HCT116 (cell line): ENCODE measurements around the gene SLC2A1. TPM values are rescaled to one million over a fixed set of nuclear protein-coding genes. Genes with fewer than 3 reads are reported as not detected.

Source experiments
- ATAC-seq: fragments of 200-7000 bp; cut with Tn5 transposase; 2 replicates; pipeline ENCODE4 v1.9.1; 2020; ENCODE audit warnings: mild to moderate bottlenecking, moderate library complexity
- BruUV-seq: library from RNA; stranded (reverse); fragments of 400-500 nt; replicated peaks from 2 replicates; lab custom pipeline; 2021; lab: Mats Ljungman, UMichigan
- CTCF ChIA-PET: fragments of 300-600 bp; sonication (Branson Sonifier 250); formaldehyde crosslinking; loops from one replicate; lab custom pipeline; 2021; ENCODE audit warnings: antibody characterized with exemption; lab: Charles Lee
- POLR2A ChIA-PET: fragments of 300-600, 350-600 bp; sonication (Branson Sonifier 250); formaldehyde crosslinking; loops from one replicate; lab custom pipeline; 2021; ENCODE audit warnings: antibody characterized with exemption; lab: Charles Lee
- RAD21 ChIA-PET, 2 experiments: fragments of 300-600 bp; sonication (Branson Sonifier 250); formaldehyde crosslinking; loops; one replicate each; lab custom pipeline; 2023; ENCODE audit warnings: low total read pairs in 2 of 2; ENCODE audit not compliant: uncharacterized antibody in 2 of 2, unreplicated experiment in 2 of 2, low non-redundant PET in 1 of 2; lab: Charles Lee
- DNase-seq: peaks from one replicate; pipeline ENCODE4 v3.0.0-alpha.2; 2010; ENCODE audit warnings: low read depth, low spot score
- H2AFZ ChIP-seq: fragments of 200-600 bp; shearing (Covaris generic), sonication (generic); 2 replicates; pipeline ENCODE4 v1.6.1; 2017; ENCODE audit warnings: low read depth, mixed run types, mixed read lengths, antibody characterized with exemption, low read length; ENCODE audit not compliant: poor library complexity, severe bottlenecking
- H3K27ac ChIP-seq: 2 replicates; pipeline ENCODE4 v1.5.1; 2012; ENCODE audit warnings: low read depth, low read length
- H3K27me3 ChIP-seq: fragments of 200-600 bp; sonication (generic); 2 replicates; pipeline ENCODE4 v1.6.1; 2016; ENCODE audit warnings: mixed run types, low read length, mixed read lengths; ENCODE audit not compliant: insufficient read depth
- H3K36me3 ChIP-seq, 2 experiments: fragments of 200-500 bp in 1 of 2; fragments of 200-600 bp in 1 of 2; sonication (Bioruptor generic) in 1 of 2; sonication (generic) in 1 of 2; 2 replicates each; pipeline versions ENCODE4 v1.5.1 to v1.6.1; 2014 to 2016; ENCODE audit warnings: low read length in 2 of 2, inconsistent platforms in 1 of 2, mixed read lengths in 1 of 2, mixed run types in 1 of 2; ENCODE audit not compliant: insufficient read depth in 2 of 2, control insufficient read depth in 1 of 2
- H3K4me1 ChIP-seq, 2 experiments: fragments of 200-600 bp in 1 of 2; sonication (generic) in 1 of 2; 2 replicates each; pipeline versions ENCODE4 v1.5.1 to v1.6.1; 2012 to 2017; ENCODE audit warnings: low read length in 2 of 2, inconsistent platforms in 1 of 2, mild to moderate bottlenecking in 1 of 2, mixed read lengths in 1 of 2, mixed run types in 1 of 2, moderate library complexity in 1 of 2; ENCODE audit not compliant: insufficient read depth in 2 of 2, control insufficient read depth in 1 of 2
- H3K4me2 ChIP-seq: fragments of 200-600 bp; sonication (generic); 2 replicates; pipeline ENCODE4 v1.6.1; 2017; ENCODE audit warnings: mixed run types, low read length, mixed read lengths
- H3K4me3 ChIP-seq, 2 experiments: fragments of 200-600 bp in 1 of 2; sonication (generic) in 1 of 2; replicated peaks in 1 of 2; 2 replicates each; pipeline ENCODE4 v1.5.1; 2011 to 2016; ENCODE audit warnings: low read length in 2 of 2, control low read depth in 1 of 2, low read depth in 1 of 2, mild to moderate bottlenecking in 1 of 2, mixed read lengths in 1 of 2, mixed run types in 1 of 2
- H3K79me2 ChIP-seq: fragments of 200-600 bp; sonication (generic); 2 replicates; pipeline ENCODE4 v1.6.1; 2017; ENCODE audit warnings: mild to moderate bottlenecking, mixed run types, low read length, moderate library complexity, mixed read lengths; ENCODE audit not compliant: insufficient read depth
- H3K9ac ChIP-seq: fragments of 200-600 bp; sonication (generic); 2 replicates; pipeline ENCODE4 v1.6.1; 2016; ENCODE audit warnings: low read length, mixed read lengths
- H3K9me2 ChIP-seq: fragments of 200-600 bp; sonication (generic), shearing (Covaris generic); 2 replicates; pipeline ENCODE4 v1.6.1; 2017; ENCODE audit warnings: mixed run types, mild to moderate bottlenecking, moderate library complexity; ENCODE audit not compliant: insufficient read depth
- H3K9me3 ChIP-seq, 2 experiments: fragments of 200-500 bp in 1 of 2; fragments of 200-600 bp in 1 of 2; sonication (Bioruptor generic) in 1 of 2; sonication (generic) in 1 of 2; 2 replicates each; pipeline ENCODE4 v1.6.1; 2014 to 2017; ENCODE audit warnings: low read length in 2 of 2, mixed read lengths in 2 of 2, inconsistent platforms in 1 of 2, low read depth in 1 of 2, mild to moderate bottlenecking in 1 of 2, mixed run types in 1 of 2, moderate library complexity in 1 of 2; ENCODE audit not compliant: control insufficient read depth in 1 of 2, insufficient read depth in 1 of 2
- H4K20me1 ChIP-seq: fragments of 200-600 bp; sonication (generic), shearing (Covaris generic); 2 replicates; pipeline ENCODE4 v1.6.1; 2017; ENCODE audit warnings: mixed run types, mild to moderate bottlenecking, moderate library complexity; ENCODE audit not compliant: insufficient read depth
- CBX3 ChIP-seq: IDR thresholded peaks from 2 replicates; pipeline ENCODE4 v1.6.1; 2012; ENCODE audit warnings: low read depth
- CEBPB ChIP-seq: IDR thresholded peaks from 2 replicates; pipeline ENCODE4 v1.6.1; 2012; ENCODE audit warnings: low read depth
- EGR1 ChIP-seq: IDR thresholded peaks from 2 replicates; pipeline ENCODE4 v1.6.1; 2012; ENCODE audit warnings: low read depth
- EZH2 ChIP-seq: fragments of 200-600 bp; sonication (generic); IDR thresholded peaks from 2 replicates; pipeline ENCODE4 v1.6.1; 2017; ENCODE audit warnings: antibody characterized with exemption, mixed run types
- EZH2phosphoT487 ChIP-seq: fragments of 200-600 bp; IDR thresholded peaks from 2 replicates; pipeline ENCODE4 v1.6.1; 2018; ENCODE audit warnings: antibody characterized with exemption, borderline replicate concordance
- JUND ChIP-seq: IDR thresholded peaks from 2 replicates; pipeline ENCODE4 v1.6.1; 2012
- MAX ChIP-seq: IDR thresholded peaks from 2 replicates; pipeline ENCODE4 v1.6.1; 2012
- POLR2AphosphoS5 ChIP-seq: IDR thresholded peaks from 2 replicates; pipeline ENCODE4 v1.6.1; 2011; ENCODE audit warnings: mild to moderate bottlenecking, low read depth, low read length, moderate library complexity
- SIN3A ChIP-seq: IDR thresholded peaks from 2 replicates; pipeline ENCODE4 v1.6.1; 2012; ENCODE audit warnings: low read depth
- SP1 ChIP-seq: IDR thresholded peaks from 2 replicates; pipeline ENCODE4 v1.6.1; 2012; ENCODE audit warnings: low read depth
- SRF ChIP-seq: IDR thresholded peaks from 2 replicates; pipeline ENCODE4 v1.6.1; 2012; ENCODE audit warnings: low read depth
- intact Hi-C: fragments of 100-400 bp; cut with micrococcal nuclease; formaldehyde crosslinking; loops from 2 replicates; pipeline ENCODE4 v1.10.0; 2022
- total RNA-seq: library from RNA; stranded (reverse); gene quantifications from one replicate; pipeline ENCODE4 v1.2.1, GENCODE V29; 2021; ENCODE audit not compliant: unreplicated experiment

The SLC2A1 gene
- total RNA-seq, 1 experiment from 2014 or later, result 248 TPM

DNA sequence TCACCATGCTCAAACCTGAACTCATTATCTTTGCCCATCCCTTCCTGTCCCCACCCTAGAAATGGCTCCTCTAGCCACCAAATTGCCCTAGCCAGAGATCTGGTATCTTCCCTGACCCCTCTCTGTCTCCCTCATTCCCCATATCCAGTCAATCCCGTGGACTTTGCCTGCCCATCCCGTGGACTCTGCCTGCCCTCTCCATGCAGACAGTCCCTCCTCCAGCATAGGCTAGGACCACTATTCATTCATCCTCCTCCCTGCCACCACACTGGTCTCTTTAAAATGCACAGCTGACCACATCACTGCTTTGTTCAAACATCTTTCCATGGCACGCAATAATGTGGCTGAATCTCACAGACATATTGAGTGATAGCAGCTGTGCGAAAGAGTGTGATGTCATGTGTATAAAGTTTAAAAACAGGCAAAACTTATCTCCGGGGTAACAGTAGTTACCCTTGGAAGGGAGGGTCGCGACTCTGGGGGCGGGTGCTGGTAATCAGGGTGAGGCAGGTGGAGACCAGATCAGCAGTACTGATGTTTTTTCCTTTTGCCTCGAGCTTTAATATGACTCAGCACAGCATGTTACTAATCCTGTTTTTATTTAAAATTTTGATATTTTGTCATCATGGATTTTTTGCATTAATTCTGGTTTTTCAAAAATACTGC is 4.8 kb upstream of the SLC2A1 start:
- BruUV-seq, result no TSS peak

DNA sequence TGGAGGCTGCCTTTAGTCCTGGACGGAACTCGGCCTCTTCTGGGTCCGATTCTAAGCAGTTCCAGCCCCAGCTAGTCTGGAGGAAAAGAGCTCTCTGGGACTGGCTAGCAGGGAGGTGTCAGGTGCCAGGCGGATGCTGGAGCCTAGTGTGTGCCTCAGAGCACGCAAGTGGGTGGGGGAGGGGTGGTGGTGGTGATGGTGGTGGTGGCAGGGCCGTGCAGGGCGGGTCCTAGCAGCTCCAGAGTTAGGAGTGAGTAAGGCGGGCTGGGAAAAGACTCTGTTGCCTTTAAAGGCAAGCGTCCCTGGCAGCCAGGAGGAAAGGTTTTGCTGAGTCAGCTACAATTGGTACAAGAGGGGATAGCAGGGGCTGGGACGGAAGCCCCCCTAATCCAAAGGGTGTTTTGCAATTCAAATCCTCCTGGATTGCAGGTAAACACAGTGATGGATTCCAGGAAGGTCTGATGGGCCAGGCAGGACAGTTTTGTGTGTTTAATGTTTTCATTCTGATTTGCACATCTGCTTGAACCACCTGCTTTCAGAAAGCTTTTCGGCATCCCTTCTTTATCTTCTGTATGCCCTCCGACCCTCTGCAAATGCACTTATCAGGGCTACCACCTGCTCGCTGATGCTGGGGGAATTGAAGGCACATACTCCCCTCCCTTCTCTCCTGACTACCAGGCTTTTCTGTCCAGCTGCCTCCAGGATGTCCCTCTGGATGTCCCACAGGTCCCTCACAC is 4.1 kb upstream of the SLC2A1 start:
- RAD21 ChIA-PET, result interaction anchor here in 1 of 2 experiments (1.3 to 1.7 kb wide), 2 partner anchors 8 to 111 kb away, joined by 3 to 6 read pairs; no protein-coding TSS in a partner anchor
- H3K27ac ChIP-seq, result peak overlapping the region; percentile 14; the same call in 1 of the 2 replicates
- intact Hi-C loops, result no loop called here
- no peak overlapping the region for H2AFZ ChIP-seq
- BruUV-seq, result no TSS peak
- TF ChIP-seq SIN3A, result 0 out of 2 replicates have a peak, but pooled peaks have one; percentile 11
- TF ChIP-seq POLR2AphosphoS5, result peak; percentile 17; the same call in 1 of the 2 replicates
- no peak for TF ChIP-seq EZH2phosphoT487
- peak; percentile 42 for TF ChIP-seq SP1
- no peak for TF ChIP-seq JUND
- peak; percentile 92 for TF ChIP-seq SRF
- no peak for TF ChIP-seq CBX3
- ATAC-seq (no peak), DNase-seq (no peak)
- H3K36me3 ChIP-seq, result no peaks in the 10 kb centered on the region
- no peaks in the 10 kb centered on the region for H4K20me1 ChIP-seq
- peak overlapping the region; percentile 88 for H3K4me2 ChIP-seq
- no peaks in the 10 kb centered on the region for H3K27me3 ChIP-seq
- peaks cover 29% of the 10 kb centered on the region for H3K79me2 ChIP-seq
- peak overlapping the region; percentile 30; the same call in 1 of the 2 replicates for H3K9ac ChIP-seq
- no peak overlapping the region for H3K4me3 ChIP-seq
- POLR2A ChIA-PET, result interaction anchor here (1.0 kb wide), 1 partner anchor 10 kb away, joined by 3 read pairs; no protein-coding TSS in a partner anchor
- CTCF ChIA-PET, result interaction anchor here (0.7 kb wide), 1 partner anchor 32 kb away, joined by 3 read pairs; no protein-coding TSS in a partner anchor
- H3K9me3 ChIP-seq, result no peaks in the 10 kb centered on the region
- H3K4me1 ChIP-seq, result peaks cover 55 to 77% of the 10 kb centered on the region in 2 experiments
- H3K9me2 ChIP-seq, result no peaks in the 10 kb centered on the region

More for the DNA sequence above, 4.8 kb upstream of the SLC2A1 start:
- Histone ChIP-seq H3K36me3 (no peaks in the 10 kb centered on the region), H3K4me3 (no peak overlapping the region), H3K4me1 (peaks cover 61 to 84% of the 10 kb centered on the region in 2 experiments), H4K20me1 (no peaks in the 10 kb centered on the region), H3K9me2 (no peaks in the 10 kb centered on the region), H3K79me2 (peaks cover 22% of the 10 kb centered on the region), H3K4me2 (peak overlapping the region; percentile 88), H3K9ac (peak overlapping the region; percentile 6; the same call in 1 of the 2 replicates), H3K9me3 (no peaks in the 10 kb centered on the region), H3K27ac (peak overlapping the region; percentile 13; the same call in 1 of the 2 replicates), H2AFZ (no peak overlapping the region), H3K27me3 (no peaks in the 10 kb centered on the region)
- POLR2A ChIA-PET, result interaction anchor here (1.0 kb wide), 1 partner anchor 11 kb away, joined by 3 read pairs; no protein-coding TSS in a partner anchor
- CTCF ChIA-PET, result no interaction called here
- no peak for DNase-seq
- intact Hi-C loops, result no loop called here
- TF ChIP-seq EZH2 (no peak), CEBPB (no peak), JUND (0 out of 2 replicates have a peak, but pooled peaks have one; percentile 9), SIN3A (no peak), POLR2AphosphoS5 (no peak), EGR1 (0 out of 2 replicates have a peak, but pooled peaks have one; percentile 26), MAX (0 out of 2 replicates have a peak, but pooled peaks have one; percentile 47)
- RAD21 ChIA-PET, result interaction anchor here in 1 of 2 experiments (1.7 kb wide), 1 partner anchor 110 kb away, joined by 6 read pairs; no protein-coding TSS in a partner anchor
- no peak for ATAC-seq
